HepG2 (cell line): ENCODE data around the gene TUBAL3. TPM values are rescaled to one million over a fixed set of nuclear protein-coding genes. Genes with fewer than 3 reads are reported as not detected.

Experiments
- CCAR2 ChIP-seq: fragments of 200-400 bp; formaldehyde crosslinking; optimal IDR thresholded peaks from 2 replicates; pipeline ENCODE3; 2018; ENCODE audit warnings: low read depth, mild to moderate bottlenecking, low read length, moderate library complexity
- CHCHD3 ChIP-seq: sonication (generic); formaldehyde crosslinking; IDR thresholded peaks from 2 replicates; pipeline ENCODE4 v1.8.0; 2022; ENCODE audit warnings: mild to moderate bottlenecking, missing genetic modification reagents, moderate library complexity
- CHD4 ChIP-seq: fragments of 200-600 bp; sonication (generic); IDR thresholded peaks from 2 replicates; pipeline ENCODE4 v1.7.0; 2017; ENCODE audit warnings: mild to moderate bottlenecking, low read length, borderline replicate concordance
- FOSL1 ChIP-seq: sonication (generic); formaldehyde crosslinking; IDR thresholded peaks from 2 replicates; pipeline ENCODE4 v1.9.0; 2021; ENCODE audit warnings: missing genetic modification reagents, borderline replicate concordance
- HMG20A ChIP-seq: IDR thresholded peaks from 2 replicates; pipeline ENCODE4 v1.6.1; 2016; ENCODE audit warnings: borderline replicate concordance
- HOMEZ ChIP-seq: IDR thresholded peaks from 2 replicates; pipeline ENCODE4 v1.6.1; 2016; ENCODE audit warnings: low read depth
- HOXA3 ChIP-seq: sonication (generic); formaldehyde crosslinking; IDR thresholded peaks from 2 replicates; pipeline ENCODE4 v1.5.0; 2020; ENCODE audit warnings: missing genetic modification reagents
- JARID2 ChIP-seq: sonication (generic); formaldehyde crosslinking; IDR thresholded peaks from 2 replicates; pipeline ENCODE4 v1.8.1; 2023; ENCODE audit warnings: missing genetic modification reagents, inconsistent platforms; ENCODE audit not compliant: insufficient replicate concordance
- JUN ChIP-seq: sonication (generic); formaldehyde crosslinking; IDR thresholded peaks from 2 replicates; pipeline ENCODE4 v1.4.0; 2020; ENCODE audit warnings: mild to moderate bottlenecking, missing genetic modification reagents
- KDM5A ChIP-seq: fragments of 200-600 bp; sonication (generic); IDR thresholded peaks from 2 replicates; pipeline ENCODE4 v1.7.0; 2018; ENCODE audit warnings: antibody characterized with exemption, mild to moderate bottlenecking, low read length, borderline replicate concordance
- KLF12 ChIP-seq: sonication (generic); formaldehyde crosslinking; IDR thresholded peaks from 2 replicates; pipeline ENCODE4 v1.4.0; 2020; ENCODE audit warnings: missing genetic modification reagents, borderline replicate concordance
- KLF15 ChIP-seq: sonication (generic); formaldehyde crosslinking; IDR thresholded peaks from 2 replicates; pipeline ENCODE4 v1.8.1; 2023; ENCODE audit warnings: borderline replicate concordance, mild to moderate bottlenecking, inconsistent platforms, missing genetic modification reagents, mixed read lengths
- POGZ ChIP-seq: sonication (generic); formaldehyde crosslinking; IDR thresholded peaks from 2 replicates; pipeline ENCODE4 v1.4.0; 2020; ENCODE audit warnings: mild to moderate bottlenecking, missing genetic modification reagents
- RARG ChIP-seq: sonication (generic); formaldehyde crosslinking; IDR thresholded peaks from 2 replicates; pipeline ENCODE4 v1.4.0; 2020; ENCODE audit warnings: low read depth, mild to moderate bottlenecking, missing genetic modification reagents
- RBM22 ChIP-seq: fragments of 200-400 bp; formaldehyde crosslinking; optimal IDR thresholded peaks from 2 replicates; pipeline ENCODE3; 2017; ENCODE audit warnings: mild to moderate bottlenecking, low read length, moderate library complexity
- SALL1 ChIP-seq: sonication (generic); formaldehyde crosslinking; IDR thresholded peaks from 2 replicates; pipeline ENCODE4 v1.8.0; 2022; ENCODE audit warnings: mild to moderate bottlenecking, missing genetic modification reagents
- SKIL ChIP-seq: sonication (generic); formaldehyde crosslinking; IDR thresholded peaks from 2 replicates; pipeline ENCODE4 v1.8.0; 2022; ENCODE audit warnings: missing genetic modification reagents, mild to moderate bottlenecking, moderate library complexity, borderline replicate concordance
- SRY ChIP-seq: sonication (generic); formaldehyde crosslinking; IDR thresholded peaks from 2 replicates; pipeline ENCODE4 v1.8.0; 2022; ENCODE audit warnings: mild to moderate bottlenecking, missing genetic modification reagents
- ZBTB21 ChIP-seq: sonication (generic); formaldehyde crosslinking; IDR thresholded peaks from 2 replicates; pipeline ENCODE4 v1.4.0; 2020; ENCODE audit warnings: missing genetic modification reagents
- ZBTB26 ChIP-seq: IDR thresholded peaks from 2 replicates; pipeline ENCODE4 v1.6.1; 2016; ENCODE audit warnings: missing compliant biosample characterization, missing genetic modification reagents, borderline replicate concordance
- ZFAT ChIP-seq: sonication (generic); formaldehyde crosslinking; conservative IDR thresholded peaks from 2 replicates; pipeline ENCODE4 v1.8.1; 2023; ENCODE audit warnings: missing genetic modification reagents, inconsistent platforms
- ZNF121 ChIP-seq: sonication (generic); formaldehyde crosslinking; IDR thresholded peaks from 2 replicates; pipeline ENCODE4 v1.5.0; 2020; ENCODE audit warnings: mild to moderate bottlenecking, missing genetic modification reagents
- ZNF274 ChIP-seq: sonication (generic); formaldehyde crosslinking; IDR thresholded peaks from 2 replicates; pipeline ENCODE4 v1.5.1; 2020; ENCODE audit warnings: mild to moderate bottlenecking, missing genetic modification reagents
- ZNF335 ChIP-seq: sonication (generic); formaldehyde crosslinking; IDR thresholded peaks from 2 replicates; pipeline ENCODE4 v1.4.0; 2020; ENCODE audit warnings: missing genetic modification reagents
- ZNF451 ChIP-seq: sonication (generic); formaldehyde crosslinking; IDR thresholded peaks from 2 replicates; pipeline ENCODE4 v1.5.0; 2020; ENCODE audit warnings: mild to moderate bottlenecking, missing genetic modification reagents
- ZNF749 ChIP-seq: sonication (generic); formaldehyde crosslinking; IDR thresholded peaks from 2 replicates; pipeline ENCODE4 v1.8.0; 2022; ENCODE audit warnings: mild to moderate bottlenecking, missing genetic modification reagents, moderate library complexity, borderline replicate concordance
- polyA plus RNA-seq, 8 experiments: library from polyadenylated mRNA; depleted of rRNA in 3 of 8; stranded (reverse) in 7 of 8; unstranded in 1 of 8; fragments of >200 nt; fragmentation: Illumina TruSeq in 4 of 8; extraction: Trizol in 4 of 8; gene quantifications; 2 replicates each; pipeline versions ENCODE4 v1.2.1 to v1.2.3, GENCODE V29; 2011 to 2016; ENCODE audit warnings: low read depth in 4 of 8, missing spikeins in 1 of 8, mixed read lengths in 1 of 8; ENCODE audit not compliant: insufficient read depth in 1 of 8
- total RNA-seq, 5 experiments: library from RNA; depleted of rRNA; stranded (reverse); fragments of >200 nt; fragmentation: Illumina TruSeq; extraction: Trizol; gene quantifications; 2 replicates each; pipeline ENCODE4 v1.2.3, GENCODE V29; 2016; ENCODE audit warnings: low read depth in 1 of 5

The TUBAL3 gene
- total and polyA plus RNA-seq, 2 of the 13 experiments (the other 11 are each of a cell fraction or from before 2014, with no cell fraction given): 0.07 to 0.26 TPM

- TF ChIP-seq ZNF451 (no peak), CHD4 (no peak), HMG20A (CRISPR knock-in tag) (0 out of 2 replicates have a peak, but pooled peaks have one; percentile 33), ZBTB26 (no peak), ZNF749 (CRISPR knock-in tag) (no peak), HOMEZ (CRISPR knock-in tag) (no peak), SALL1 (CRISPR knock-in tag) (peak; percentile 30; the same call in 1 of the 2 replicates), HOXA3 (CRISPR knock-in tag) (peak; percentile 20; the same call in 1 of the 2 replicates), ZNF274 (CRISPR knock-in tag) (no peak), CHCHD3 (CRISPR knock-in tag) (no peak), JUN (no peak), KLF12 (CRISPR knock-in tag) (no peak), KDM5A (no peak), ZNF335 (CRISPR knock-in tag) (no peak), ZBTB21 (CRISPR knock-in tag) (no peak), SRY (CRISPR knock-in tag) (no peak), ZNF121 (CRISPR knock-in tag) (no peak), POGZ (no peak), JARID2 (CRISPR knock-in tag) (no peak), SKIL (no peak), RARG (CRISPR knock-in tag) (no peak), CCAR2 (no peak), ZFAT (no peak), KLF15 (CRISPR knock-in tag) (no peak), FOSL1 (CRISPR knock-in tag) (no peak), RBM22 (peak; percentile 37)
These were observed 45.2 kb upstream of the TUBAL3 start (continued) for GRCh38 chr10:5449823-5450222.
